GM21576 (cell line): ENCODE measurements around the gene SIRT2.
"Not testable (repeated sequence)": the region's sequence is repeated elsewhere in the genome, so short reads cannot be mapped to it uniquely, and the experiment has no call there.

Experiments used
- ATAC-seq: cut with Tn5 transposase; IDR thresholded peaks from one replicate; pipeline ENCODE4 v1.9.1; 2021; ENCODE audit warnings: mild to moderate bottlenecking, moderate library complexity; ENCODE audit not compliant: unreplicated experiment

Gene SIRT2

GRCh38 chr19:38869160-38869835, 30.1 kb downstream of the SIRT2 start:
- no peak for ATAC-seq

DNA sequence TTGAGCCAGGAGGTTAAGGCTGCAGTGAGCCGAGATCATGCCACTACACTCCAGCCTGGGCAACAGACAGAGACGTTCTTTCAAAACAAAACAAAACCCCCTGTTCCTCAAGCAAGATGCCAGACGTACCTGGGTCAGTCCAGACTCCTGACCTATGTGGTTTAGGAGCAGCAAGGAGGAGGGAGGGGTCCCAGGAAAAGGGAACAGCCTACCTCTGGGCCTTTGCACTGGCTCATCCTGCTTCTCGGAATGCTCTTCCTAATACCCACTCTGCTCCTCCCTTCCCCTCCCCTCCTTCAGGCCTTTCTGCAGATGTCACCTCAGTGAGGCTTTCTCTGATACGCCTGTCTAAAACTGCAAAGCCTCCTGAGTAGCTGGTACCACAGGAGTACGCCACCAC, 30.9 kb downstream of the SIRT2 start:
- ATAC-seq = no peak

DNA sequence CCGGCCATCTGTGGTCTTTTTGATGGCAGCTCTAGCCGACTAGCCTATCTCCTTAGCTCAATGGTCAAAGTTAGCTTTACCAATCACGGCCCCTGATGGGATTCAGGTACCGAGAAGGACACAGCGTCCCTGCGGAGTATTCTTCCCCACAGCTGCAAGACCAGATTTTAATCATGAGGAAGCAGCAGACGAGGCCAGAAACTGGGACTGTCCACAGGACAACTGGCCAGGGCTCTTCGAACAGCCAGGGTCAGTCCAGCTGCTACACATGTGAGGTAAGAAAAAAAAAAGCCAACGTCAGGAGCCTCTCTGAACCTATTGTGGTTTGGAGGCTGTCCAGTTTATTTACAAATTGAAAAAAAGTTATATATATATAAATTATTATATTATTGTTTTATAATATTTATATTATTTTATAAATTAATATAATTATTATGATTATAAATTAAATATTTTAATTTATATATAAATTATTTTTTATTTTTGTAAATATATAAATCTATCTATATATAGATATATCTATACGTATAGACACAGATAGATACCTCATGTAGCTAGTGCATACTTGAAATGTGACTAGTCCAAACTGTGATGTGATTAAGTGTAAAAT, 32.1 kb downstream of the SIRT2 start:
- no peak for ATAC-seq

GRCh38 chr19:38862321-38863059, 36.9 kb downstream of the SIRT2 start:
- no peak for ATAC-seq

GRCh38 chr19:38861368-38861767, 38.0 kb downstream of the SIRT2 start:
- ATAC-seq = no peak

DNA sequence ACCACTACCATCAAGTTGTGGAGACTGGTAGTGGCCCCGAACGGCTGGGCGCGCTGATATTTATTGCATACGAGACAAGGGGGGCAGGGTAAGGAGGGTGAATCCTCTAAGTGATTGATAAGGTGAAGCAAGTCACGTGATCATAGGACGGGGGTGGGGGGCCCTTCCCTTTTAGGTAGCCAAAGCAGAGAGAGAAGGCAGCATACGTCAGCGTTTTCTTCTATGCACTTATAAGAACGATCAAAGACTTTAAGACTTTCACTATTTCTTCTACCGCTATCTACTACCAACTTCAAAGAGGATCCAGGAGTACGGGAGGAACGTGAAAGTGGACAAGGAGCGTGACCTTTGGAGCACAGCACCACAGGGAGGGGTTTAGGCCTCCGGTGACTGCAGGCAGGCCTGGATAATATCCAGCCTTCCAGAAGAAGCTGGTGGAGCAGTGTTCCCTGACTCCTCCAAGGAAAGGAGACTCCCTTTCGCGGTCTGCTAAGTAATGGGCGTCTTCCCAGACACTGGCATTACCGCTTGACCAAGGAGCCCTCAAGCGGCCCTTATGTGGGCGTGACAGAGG, 39.7 kb downstream of the SIRT2 start:
- not testable (repeated sequence) for ATAC-seq

GRCh38 chr19:38856813-38857212, 42.6 kb downstream of the SIRT2 start:
- ATAC-seq = no peak

GRCh38 chr19:38855751-38856150, 43.7 kb downstream of the SIRT2 start:
- not testable (repeated sequence) for ATAC-seq

DNA sequence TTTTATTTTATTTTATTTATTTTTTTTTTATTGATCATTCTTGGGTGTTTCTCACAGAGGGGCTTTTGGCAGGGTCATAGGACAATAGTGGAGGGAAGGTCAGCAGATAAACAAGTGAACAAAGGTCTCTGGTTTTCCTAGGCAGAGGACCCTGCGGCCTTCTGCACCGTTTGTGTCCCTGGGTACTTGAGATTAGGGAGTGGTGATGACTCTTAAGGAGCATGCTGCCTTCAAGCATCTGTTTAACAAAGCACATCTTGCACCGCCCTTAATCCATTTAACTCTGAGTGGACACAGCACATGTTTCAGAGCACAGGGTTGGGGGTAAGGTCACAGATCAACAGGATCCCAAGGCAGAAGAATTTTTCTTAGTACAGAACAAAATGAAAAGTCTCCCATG, 44.5 kb downstream of the SIRT2 start:
- ATAC-seq = not testable (repeated sequence)

DNA sequence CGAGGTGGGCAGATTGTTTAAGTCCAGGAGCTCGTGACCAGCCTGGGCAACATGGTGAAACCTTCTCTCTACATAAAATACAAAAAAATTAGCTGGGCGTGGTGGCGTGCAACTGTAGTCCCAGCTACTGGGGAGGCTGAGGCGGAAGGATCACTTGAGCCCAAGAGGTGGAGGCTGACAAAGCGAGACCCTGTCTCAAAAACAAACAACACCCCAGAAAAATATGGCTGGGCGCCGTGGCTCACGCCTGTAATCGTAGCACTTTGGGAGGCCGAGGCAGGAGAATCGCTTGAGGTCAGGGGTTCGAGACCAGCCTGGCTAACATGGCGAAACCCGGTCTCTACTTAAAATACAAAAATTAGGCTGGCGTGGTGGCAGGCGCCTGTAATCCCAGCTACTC, 46.2 kb downstream of the SIRT2 start:
- ATAC-seq = no peak

DNA sequence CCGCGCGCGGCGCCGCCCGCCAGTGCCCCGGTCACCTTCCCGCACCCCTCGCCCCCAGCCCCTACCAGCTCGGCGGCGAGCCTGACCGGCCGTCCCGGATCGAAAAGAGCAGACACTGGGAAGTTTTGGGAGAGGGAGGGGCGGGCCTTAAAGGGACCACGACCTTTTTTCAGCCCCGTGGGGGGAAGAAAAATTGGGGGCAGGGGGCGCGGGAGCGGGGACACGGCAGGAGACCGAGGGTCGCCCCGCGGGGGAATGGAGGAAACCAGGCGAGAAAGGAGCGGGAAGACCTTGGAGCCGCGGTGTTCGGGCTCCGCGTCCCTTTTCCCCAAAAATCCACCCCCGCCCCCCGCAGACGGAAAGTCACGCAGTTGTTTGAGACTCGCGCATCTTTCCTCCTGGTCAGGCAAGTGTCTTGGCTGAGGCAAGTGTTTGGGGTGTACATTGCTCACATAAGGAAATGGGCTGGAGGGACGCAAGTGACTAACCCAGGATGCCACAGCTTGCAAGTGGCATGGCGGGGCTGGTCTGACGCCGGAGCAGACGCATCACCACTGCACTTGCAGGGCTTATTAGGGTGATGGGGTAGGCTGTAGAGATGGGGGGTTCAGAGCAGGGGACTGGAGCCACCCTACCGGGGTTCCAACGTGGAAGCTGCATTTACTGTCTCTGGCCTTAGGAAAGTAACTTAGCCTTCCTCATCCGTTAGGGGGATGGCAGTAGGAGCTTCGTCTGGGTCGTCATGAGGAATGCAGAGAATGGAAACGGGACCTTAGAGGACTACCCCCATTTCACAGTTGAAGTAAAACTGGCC, 47.0 kb downstream of the SIRT2 start:
- ATAC-seq = no peak

DNA sequence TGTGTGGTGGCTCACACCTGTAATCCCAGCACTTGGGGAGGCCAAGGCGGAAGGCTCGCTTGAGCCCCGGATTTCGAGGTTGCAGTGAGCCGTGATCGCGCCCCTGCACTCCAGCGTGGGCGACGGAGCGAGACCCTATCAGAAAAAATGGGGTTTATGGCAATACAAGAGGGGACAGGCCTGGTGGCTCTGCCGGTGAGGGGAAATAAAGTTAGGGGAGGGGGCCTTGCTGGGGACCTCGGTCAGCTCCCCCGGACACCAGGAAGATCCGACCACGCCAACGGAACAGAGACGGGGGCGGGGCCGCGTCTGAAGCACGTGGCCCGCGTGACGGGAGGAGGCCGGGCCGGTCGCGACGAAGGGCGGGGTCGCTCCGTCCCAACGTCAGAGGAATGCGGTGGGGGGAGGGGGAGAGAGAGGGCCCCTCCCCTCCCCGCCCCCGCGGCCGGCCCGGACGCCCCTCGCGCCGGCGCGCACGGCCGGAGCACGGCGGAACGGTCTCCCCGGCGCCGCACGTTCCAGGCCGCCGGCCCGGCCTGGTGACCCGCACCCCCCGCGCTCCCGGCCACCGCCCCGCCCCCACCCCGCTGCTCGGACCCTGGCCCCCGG, 47.7 kb downstream of the SIRT2 start:
- no peak for ATAC-seq

- no peak for ATAC-seq
Observed at GRCh38 chr19:38850976-38851621, 48.3 kb downstream of the SIRT2 start.

- ATAC-seq = peak; percentile 71
Observed at GRCh38 chr19:38850436-38850975, 48.9 kb downstream of the SIRT2 start.

DNA sequence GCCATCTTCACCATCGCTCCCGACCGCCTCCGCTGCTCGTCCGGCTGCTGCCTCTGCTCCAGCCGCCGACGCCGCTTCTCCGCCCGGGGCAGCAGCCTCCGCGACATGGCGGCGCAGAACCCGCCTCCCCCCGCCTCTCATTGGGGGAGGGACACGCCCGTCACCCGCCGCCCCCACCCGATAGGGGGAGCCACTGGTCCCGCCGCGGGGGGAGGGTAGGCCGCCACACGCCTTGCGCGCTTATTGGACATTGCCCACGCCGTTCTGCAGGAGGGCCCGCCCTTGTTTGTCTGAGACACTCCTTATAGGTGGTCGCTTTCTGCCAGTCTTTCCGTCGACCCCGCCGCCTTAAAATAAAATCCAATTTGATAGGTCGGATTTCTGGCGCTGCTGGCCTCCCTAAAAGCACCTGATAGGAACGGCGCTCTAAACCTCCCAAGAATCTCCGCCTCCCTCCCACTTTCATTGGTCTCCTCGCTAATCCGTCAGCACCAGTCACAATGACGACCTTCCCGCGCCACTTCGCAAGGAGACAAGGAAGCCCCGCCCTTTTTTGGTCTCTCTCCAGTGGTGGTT, 49.5 kb downstream of the SIRT2 start, which contains the start of gene HNRNPL:
Gene HNRNPL, minus strand, starts transcription at position 127 of the 576 bp plus-strand sequence. Its CDS starts 20 bp downstream, at position 107.
- ATAC-seq = peak; percentile 50

DNA sequence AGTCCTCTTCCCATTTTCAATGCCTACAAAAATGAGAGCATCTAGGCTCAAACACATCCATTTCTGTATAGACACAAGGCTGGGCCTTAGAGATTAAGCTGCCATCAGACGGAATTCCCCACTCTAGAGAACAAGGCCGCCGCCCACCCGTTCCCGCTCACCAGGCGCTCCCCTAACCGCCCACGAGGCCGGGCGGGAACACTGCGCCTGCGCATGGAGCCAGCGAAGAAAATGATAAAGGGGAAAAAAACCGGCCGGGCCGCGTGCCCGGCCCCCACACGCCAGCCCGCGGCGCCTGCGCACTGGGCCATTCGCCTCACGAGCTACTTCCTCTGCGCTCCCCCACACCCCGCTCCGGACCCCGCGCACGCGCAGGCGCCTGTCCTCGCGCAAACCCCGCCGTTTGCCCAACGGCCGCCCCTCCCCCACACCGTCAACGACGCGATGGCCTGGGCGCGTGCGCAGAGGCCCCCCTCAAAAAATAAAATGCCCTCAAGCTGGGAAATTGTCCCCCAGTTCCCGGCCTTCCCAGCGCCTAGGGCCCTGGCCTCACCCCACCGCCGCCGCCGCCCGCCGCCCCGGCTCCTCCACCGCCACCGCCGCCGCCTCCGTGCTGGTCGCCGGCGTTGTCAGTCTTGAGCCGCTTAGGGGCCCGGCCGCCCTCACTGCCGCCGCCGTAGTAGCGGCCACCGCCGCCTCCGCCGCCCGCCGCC, 50.1 kb downstream of the SIRT2 start:
- no peak for ATAC-seq

DNA sequence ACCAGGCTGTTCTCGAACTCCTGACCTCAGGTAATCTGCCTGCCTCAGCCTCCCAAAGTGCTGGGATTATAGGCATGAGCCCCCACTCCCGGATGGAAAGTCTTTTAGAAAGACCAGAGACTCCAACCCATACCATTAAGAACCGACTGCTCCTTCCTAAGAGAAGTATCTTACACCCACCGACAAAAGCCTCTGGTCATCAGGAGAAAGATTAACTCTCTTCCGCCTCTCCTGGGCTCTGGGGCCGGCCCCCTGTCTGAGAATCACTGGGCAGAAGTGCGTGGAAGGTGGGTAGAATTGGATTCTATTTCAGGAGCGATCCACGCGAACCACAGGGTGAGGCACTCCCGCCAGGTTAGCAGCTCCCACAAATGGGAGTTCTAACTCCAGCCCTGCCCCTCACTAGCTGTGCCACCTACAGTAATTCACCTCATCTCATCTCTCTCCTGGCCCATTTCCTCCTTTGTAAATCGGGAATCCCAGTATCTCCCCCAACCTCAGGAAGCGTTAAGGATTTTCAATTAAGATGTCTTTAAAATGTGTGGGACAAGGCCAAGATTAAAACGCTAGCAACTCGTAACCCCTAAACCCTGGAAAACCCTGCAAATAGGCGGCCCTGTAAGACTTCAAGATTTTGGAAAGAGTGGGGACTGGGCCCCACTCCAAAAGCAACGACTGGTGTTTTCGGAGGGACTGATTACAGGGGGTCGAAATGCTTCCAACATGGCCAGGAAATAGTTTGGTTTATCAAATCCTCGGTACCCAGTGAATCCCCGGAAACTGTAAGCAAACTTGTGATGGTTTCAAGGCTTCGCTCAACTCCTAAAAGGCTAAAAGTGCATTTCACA, 50.9 kb downstream of the SIRT2 start:
- ATAC-seq = no peak

DNA sequence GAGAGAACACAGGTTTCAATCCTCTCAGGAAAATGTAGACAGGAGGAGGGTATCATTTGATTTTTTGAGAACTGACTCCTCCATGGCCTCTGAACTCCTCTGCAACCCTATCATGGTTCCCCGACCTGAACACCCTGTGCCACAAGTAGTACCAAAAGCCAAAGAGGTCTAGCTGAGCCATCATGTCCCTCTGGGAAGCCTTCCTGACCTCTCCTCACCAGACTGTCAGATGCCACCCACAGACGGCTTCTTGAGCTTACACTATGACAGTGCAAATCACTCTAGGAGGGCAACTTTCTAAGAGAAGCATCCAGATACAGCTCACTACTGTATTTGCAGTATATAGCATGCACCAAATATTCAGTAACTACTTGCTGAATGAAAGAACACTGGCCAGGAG, 53.3 kb downstream of the SIRT2 start:
- ATAC-seq = no peak
